ENCODE results near the gene PIK3CB.
"Not testable (repeated sequence)": the region's sequence is repeated elsewhere in the genome, so short reads cannot be mapped to it uniquely, and the experiment has no call there.

Gene PIK3CB

GRCh38 chr3:138829886-138830510 is 4.7 kb downstream of the PIK3CB start:
- H3K36me3 Mint-ChIP-seq (ENCODE audit: low read depth): peaks cover 16% of the 10 kb centered on the region
- peak overlapping the region in 1 of 3 experiments; percentile 34 for H3K4me3 Mint-ChIP-seq
- H3K9me3 Mint-ChIP-seq: no peaks in the 10 kb centered on the region
- H3K27ac Mint-ChIP-seq: no peak overlapping the region
- H3K4me1 Mint-ChIP-seq: peaks cover 8% of the 10 kb centered on the region
- no peak for TF ChIP-seq CTCF (IDR thresholded peaks at IDR 0.05; ENCODE audit: unreplicated experiment in 3 of 3)
- H3K27me3 Mint-ChIP-seq (ENCODE audit: low read depth): peaks cover 6% of the 10 kb centered on the region

GRCh38 chr3:138829097-138829496 is 5.6 kb downstream of the PIK3CB start:
- Mint-ChIP-seq H3K27ac (no peak overlapping the region), H3K4me3 (peak overlapping the region in 2 of 3 experiments; percentile 8 to 10), H3K27me3 (ENCODE audit: low read depth) (peaks cover 10% of the 10 kb centered on the region), H3K9me3 (no peaks in the 10 kb centered on the region), H3K4me1 (peaks cover 8% of the 10 kb centered on the region), H3K36me3 (ENCODE audit: low read depth) (peaks cover 20% of the 10 kb centered on the region)
- no peak for TF ChIP-seq CTCF (IDR thresholded peaks at IDR 0.05; ENCODE audit: unreplicated experiment in 3 of 3)

GRCh38 chr3:138827222-138827621 is 7.5 kb downstream of the PIK3CB start:
- H3K4me1 Mint-ChIP-seq: no peaks in the 10 kb centered on the region
- H3K4me3 Mint-ChIP-seq: no peak overlapping the region
- H3K27me3 Mint-ChIP-seq (ENCODE audit: low read depth): peaks cover 10% of the 10 kb centered on the region
- TF ChIP-seq CTCF (IDR thresholded peaks at IDR 0.05; ENCODE audit: unreplicated experiment in 3 of 3): no peak
- no peak overlapping the region for H3K27ac Mint-ChIP-seq
- no peaks in the 10 kb centered on the region for H3K9me3 Mint-ChIP-seq
- H3K36me3 Mint-ChIP-seq (ENCODE audit: low read depth): peaks cover 17% of the 10 kb centered on the region

- H3K4me1 Mint-ChIP-seq: no peaks in the 10 kb centered on the region
- no peak for TF ChIP-seq CTCF (IDR thresholded peaks at IDR 0.05; ENCODE audit: unreplicated experiment in 3 of 3)
- peaks cover 17% of the 10 kb centered on the region for H3K27me3 Mint-ChIP-seq (ENCODE audit: low read depth)
- peaks cover 14% of the 10 kb centered on the region for H3K36me3 Mint-ChIP-seq (ENCODE audit: low read depth)
- H3K27ac Mint-ChIP-seq: peak overlapping the region in 1 of 3 experiments; percentile 88
- no peak overlapping the region for H3K4me3 Mint-ChIP-seq
- no peaks in the 10 kb centered on the region for H3K9me3 Mint-ChIP-seq
Measured at GRCh38 chr3:138825336-138825735, 9.4 kb downstream of the PIK3CB start.

- Mint-ChIP-seq H3K36me3 (ENCODE audit: low read depth) (peaks cover 6% of the 10 kb centered on the region), H3K9me3 (no peaks in the 10 kb centered on the region), H3K27me3 (ENCODE audit: low read depth) (peaks cover 17% of the 10 kb centered on the region), H3K4me3 (peak overlapping the region in 1 of 3 experiments; percentile 27), H3K4me1 (no peaks in the 10 kb centered on the region), H3K27ac (peak overlapping the region; percentile 64 to 88 (median 65))
- no peak for TF ChIP-seq CTCF (IDR thresholded peaks at IDR 0.05; ENCODE audit: unreplicated experiment in 3 of 3)
Measured at GRCh38 chr3:138824114-138824506, 10.6 kb downstream of the PIK3CB start.

GRCh38 chr3:138820379-138820778 is 14.3 kb downstream of the PIK3CB start:
- not testable (repeated sequence) for H3K9me3 Mint-ChIP-seq; H3K4me3 Mint-ChIP-seq; H3K36me3 Mint-ChIP-seq (ENCODE audit: low read depth); H3K27ac Mint-ChIP-seq; H3K4me1 Mint-ChIP-seq
- H3K27me3 Mint-ChIP-seq (ENCODE audit: low read depth): peaks cover 14% of the 10 kb centered on the region

Measured in nephron (organoid).